Activated CD4-positive, alpha-beta T cell treated with anti-CD3 and anti-CD28 coated beads for 48 hours (primary cell): ENCODE results near the gene TNFRSF18.

Experiments
- DNase-seq: peaks from one replicate; pipeline ENCODE4 v3.0.0-alpha.2; 2020

The TNFRSF18 gene

DNA sequence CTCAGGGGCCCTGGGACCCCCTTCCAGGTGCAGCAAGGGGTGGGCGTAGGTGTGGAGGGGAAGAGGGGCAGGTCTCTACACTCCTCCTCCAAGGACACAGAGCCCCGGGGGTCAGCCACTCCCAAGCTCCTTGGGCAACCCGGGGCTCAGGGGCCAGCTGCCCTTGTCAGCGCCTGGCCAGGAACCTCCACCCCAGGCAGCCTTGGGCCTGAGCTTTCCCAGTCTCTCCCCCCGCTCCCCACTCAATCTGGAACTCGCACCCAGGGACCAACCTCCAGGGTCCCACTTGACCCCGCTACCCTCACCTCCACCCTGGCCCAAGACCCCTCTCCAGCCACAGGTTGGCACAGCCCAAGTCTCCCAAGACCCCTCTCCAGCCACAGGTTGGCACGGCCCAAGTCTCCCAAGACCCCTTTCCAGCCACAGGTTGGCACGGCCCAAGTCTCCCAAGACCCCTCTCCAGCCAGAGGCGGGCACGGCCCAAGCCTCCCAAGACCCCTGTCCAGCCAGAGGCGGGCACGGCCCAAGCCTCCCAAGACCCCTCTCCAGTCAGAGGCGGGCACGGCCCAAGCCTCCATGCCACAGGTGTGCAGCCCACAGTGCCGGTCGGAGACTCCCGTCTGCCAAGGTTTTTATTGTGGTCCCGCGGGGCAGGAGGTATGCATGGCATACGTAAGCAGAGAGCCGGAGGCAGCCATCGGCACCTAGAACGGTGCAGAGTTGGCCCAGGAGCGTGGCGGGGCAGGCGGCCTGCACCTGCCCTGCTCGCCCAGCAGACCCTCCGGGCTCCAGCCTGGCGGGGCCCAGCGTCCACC lies 4.5 kb upstream of the TNFRSF18 start:
- DNase-seq: peak; percentile 5

DNA sequence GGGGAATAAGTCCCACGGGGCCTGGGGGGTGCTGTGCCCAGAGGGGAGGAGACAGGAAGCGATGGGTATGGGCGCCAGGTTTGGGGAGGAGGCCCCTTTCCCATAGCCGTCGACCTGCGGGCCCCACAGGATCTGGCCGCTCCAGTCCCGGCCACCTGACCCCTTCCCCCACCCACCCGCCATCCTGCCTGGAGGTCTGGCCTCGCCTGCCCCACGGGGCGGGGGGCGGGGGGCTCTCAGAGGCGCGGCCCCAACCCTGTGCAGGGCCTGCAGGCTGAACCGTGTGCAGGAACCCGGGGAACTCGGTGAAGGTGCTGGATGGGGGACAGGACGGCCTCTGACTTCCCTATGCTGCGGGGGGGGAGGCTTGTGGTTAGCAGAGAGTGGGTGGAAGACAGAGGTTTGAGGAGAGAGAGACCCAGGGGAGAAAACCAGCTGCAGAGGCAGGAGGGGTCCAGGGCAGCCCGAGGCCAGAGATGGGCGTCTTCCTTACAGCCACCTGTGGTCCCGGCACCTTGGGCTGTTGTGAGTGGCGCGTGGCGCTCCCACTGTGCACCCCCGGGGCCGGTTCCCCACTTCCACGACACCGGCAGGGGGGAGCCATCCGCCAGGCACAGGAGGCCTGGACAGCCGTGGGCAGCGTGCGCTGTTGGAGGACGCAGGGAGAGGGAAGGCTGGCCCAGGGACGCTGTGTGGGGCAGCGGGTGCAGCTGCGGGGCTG lies 2.5 kb upstream of the TNFRSF18 start:
- peak; percentile 69 for DNase-seq

GRCh38 chr1:1207571-1207892 lies 1.1 kb upstream of the TNFRSF18 start:
- DNase-seq: no peak

DNA sequence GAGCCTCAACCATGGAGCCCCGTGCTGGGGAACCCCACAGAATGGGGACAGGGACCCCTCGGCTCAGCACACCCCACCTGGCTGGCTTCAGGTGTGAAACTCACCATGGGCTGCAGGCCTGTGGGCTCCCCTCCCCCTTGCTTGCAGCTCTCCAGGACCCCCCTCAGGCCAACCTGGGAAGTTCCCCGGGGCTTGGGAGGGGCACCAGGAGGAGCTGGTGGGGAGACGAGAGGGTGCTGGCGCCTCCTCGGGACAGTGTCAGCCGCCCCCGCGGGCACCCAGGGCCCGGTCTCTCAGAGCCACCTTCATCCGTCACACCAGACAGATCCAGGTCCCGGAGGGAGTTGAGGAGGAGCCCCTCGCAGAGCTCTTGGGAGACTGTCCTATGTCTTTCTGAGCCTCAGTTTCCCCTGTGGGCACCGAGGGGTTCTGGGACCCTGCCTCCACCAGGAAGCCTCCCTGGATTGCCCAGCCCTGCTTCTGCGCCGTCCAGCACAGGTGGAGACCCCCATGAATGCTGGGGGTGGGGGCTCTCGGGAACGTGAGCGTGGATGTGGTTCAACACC lies 657 bp upstream of the TNFRSF18 start:
- DNase-seq: no peak

DNA sequence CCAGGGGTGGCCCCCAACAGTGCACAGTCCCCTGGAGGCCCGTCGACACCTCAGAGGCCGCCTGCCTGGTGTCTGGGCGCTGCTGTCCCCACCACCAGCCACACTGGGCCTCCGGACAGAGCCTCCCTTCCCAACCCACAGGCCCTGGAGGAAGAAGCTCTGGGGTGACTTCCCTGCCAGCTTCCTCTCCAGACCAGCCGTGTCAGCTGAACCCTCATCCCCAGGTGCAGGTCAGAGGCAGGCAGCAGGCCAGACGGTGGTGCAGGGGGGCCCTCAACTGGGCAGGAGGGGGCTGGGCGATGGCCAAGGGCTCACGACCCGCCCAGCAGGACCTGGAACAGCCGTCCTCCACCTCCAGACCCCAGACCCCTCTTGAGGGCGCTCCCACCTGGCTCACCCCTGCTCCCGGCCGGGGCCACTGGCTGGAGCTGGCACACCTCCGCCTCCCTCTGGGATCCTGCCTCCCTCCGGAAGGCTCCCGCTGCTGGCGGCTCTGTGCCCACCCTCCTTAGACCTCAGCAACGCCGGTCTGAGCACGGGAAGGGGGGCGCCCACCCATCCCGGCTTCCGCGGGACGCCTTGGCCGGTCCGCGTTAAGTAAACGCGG lies 520 bp downstream of the TNFRSF18 start:
- DNase-seq: peak; percentile 21

DNA sequence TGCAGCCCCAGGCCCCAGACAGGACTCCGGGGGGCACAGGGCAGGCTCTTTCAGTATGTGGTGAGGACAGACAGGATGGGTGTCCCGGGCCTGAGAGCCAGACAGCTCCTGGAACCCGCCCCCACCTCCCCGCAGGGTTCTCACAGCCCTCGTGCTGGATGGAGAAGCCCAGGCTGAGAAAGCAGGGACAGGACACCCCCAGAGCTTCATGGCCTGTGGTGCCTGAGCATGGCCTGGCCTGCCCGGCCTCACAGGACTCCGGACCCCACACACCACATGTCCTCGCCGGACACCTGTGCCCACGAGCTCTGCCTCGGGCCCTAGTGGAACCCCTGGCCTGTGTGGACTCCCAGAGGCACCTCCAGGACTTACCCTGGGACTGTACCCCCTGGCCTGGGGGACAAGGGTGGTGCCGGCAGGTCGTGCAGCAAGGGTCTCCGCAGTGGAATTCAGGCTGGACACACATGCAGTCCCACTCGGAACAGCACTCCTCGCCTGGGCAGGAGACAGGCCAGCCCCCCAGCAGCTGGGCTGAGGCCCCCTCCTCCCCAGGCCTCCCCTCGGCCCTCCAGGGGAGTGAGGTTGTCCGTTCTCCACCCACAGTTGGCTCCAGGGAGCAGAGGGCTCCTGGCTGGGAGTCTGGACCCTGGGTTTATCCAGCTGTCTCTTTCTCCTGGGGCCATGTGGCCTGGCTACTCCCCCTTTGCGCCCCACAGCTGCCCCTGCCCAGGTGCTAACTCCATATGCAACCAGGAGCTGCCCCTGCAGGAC lies 1.2 kb downstream of the TNFRSF18 start:
- peak; percentile 23 for DNase-seq

GRCh38 chr1:1204425-1204920 lies 1.9 kb downstream of the TNFRSF18 start:
- peak; percentile 3 for DNase-seq

GRCh38 chr1:1203561-1204424 lies 2.6 kb downstream of the TNFRSF18 start:
- peak; percentile 3 for DNase-seq

- DNase-seq: peak; percentile 6
Observed at GRCh38 chr1:1202831-1203560, 3.4 kb downstream of the TNFRSF18 start.

- peak; percentile 88 for DNase-seq
Observed at GRCh38 chr1:1200876-1201810, 5.2 kb downstream of the TNFRSF18 start.

GRCh38 chr1:1199961-1200875 lies 6.2 kb downstream of the TNFRSF18 start:
- DNase-seq: no peak

DNA sequence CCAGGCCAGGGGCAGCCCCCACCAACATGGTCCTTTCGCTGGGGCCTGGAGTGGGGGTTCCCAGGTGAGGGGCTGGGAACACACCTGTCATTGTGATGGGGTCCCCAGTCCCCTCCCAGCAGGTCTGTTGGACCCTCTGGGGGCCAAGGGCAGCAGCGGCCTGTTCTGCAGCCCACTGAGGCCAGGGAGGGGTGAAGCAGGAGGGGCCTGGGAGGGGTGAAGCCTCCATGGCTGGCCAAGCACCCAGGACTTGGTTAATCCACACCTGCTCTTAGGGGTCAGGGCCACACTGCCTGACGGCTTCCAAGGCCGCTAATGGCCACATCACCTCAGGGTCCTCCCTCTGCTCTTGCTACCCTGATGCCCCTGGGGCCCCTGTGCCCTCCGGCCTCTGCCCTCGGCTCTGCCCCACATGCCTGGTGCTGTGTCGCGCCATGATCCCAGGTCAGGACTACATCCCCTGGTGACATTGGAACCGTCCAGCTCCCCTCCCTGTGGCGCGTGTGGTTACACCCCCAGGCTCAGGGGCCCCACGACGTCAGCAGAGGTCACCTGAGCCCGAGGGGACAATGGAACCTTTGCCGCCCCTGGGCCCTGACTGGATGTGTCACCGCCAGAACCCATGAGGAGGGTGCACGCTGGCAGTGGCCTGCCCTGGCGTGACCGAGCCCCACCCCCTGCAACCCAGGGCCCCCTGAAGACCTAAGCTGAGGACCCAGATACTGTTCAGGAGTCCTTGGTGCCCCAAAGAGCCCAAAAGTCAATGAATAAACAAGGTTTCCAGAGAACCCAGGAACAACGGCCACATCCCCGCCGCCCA lies 7.0 kb downstream of the TNFRSF18 start:
- DNase-seq: peak; percentile 3

DNA sequence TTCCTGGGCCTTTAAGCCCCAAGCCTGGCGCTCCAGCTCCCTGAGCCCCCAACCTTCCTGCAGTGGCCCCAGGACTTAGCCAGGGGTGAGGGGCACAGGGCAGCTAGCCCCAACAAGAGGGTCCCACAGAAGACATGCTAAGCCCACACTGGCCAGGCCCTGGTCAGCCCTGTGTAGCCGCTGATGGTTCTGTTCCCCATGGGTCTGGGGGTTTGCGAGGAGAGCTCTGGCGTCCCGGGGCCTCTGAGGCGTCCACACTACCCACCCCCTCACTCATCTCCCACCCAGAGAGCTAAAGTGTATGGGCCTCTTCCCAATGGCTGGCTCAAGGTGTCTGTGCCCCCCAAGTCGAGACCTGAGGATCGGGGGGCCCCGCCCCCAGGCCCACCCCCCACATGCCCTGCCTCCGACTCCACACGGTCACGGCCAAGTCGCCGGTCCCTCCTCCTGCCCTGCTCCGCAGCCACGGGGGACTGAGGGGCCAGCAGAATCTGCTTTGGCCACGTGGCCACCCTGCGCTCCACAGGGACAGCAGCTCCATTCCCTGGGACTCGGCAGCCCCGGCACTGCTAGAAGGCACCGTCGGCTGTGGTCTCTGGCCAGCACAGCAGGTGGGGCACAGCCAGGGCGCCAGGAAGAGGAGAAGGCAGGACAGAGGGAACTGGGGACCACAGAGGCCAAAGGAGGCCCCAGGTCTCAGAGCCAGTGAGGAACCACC lies 7.8 kb downstream of the TNFRSF18 start:
- no peak for DNase-seq

- DNase-seq: peak; percentile 3
Observed at GRCh38 chr1:1197551-1198422, 8.6 kb downstream of the TNFRSF18 start.

DNA sequence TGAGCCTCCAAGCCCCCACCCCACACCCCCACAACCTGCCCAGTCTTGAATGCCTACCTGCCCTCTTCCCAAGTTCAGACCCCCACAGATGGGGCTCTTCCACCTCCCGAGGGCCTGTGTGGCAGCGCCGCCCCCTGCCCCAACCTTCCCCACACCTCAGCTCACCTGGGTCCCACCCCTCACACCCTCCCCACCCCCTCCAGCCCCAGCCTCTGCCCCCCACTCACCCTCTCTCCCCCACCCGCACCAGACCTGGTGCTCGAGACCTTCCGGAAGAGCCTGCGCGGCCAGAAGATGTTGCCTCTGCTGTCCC lies 9.2 kb downstream of the TNFRSF18 start:
- DNase-seq: no peak
